Fibroblast of skin of scalp (primary cell): ENCODE measurements around the gene THEM5.

Experiments used
- DNase-seq: peaks from one replicate; pipeline ENCODE4 v3.0.0-alpha.2; 2013

The THEM5 gene

GRCh38 chr1:151839457-151840403 is 13.8 kb downstream of the THEM5 start, which contains the start of gene C2CD4D:
TSS of gene C2CD4D (minus strand) at chr1:151839820. CDS start at chr1:151838989, 831 bp downstream.
- no peak for DNase-seq

- DNase-seq: no peak
These were observed 14.5 kb downstream of the THEM5 start for GRCh38 chr1:151839082-151839412.

DNA sequence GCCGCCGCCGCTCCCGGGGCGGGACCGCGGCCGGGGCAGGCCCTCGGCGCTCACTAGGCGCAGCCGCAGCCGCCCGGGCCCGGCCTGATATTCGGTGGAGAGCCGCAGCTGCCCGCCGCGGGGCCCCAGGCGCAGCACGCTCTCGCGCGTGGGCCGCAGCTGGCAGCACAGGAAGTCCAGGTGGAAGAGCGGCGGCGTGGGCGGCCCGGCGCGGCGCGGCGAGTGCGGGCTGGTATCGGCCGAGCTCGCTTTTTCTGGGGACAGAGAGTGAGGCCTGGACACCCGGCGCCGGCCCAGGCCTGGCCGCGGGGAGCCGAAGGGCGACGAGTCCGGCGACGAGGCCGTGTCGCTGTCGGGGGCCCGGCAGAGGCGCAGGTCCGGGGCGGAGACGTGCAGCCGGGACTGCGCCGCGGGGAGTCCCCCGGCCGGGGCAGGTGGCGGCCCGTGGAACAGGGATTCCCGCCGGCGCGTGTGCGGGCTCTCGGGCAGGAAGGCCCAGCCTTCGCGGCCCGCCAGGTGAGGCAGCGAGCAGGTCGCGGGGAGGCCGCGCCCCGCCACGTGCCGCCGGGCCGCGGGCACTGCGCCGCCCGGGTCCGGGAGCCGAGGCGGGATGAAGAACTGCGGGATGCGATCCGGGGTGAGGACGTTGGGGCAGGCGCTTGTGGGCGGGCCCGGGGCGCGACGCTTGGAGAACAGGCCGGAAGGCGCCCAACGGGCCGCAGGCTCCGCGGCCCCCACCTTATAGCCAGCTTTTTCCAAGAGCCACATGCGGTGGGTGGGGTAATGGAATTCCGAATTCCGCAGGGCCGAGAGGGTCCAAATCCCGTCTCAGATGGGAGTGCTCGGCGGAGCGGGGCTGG is 15.1 kb downstream of the THEM5 start:
- no peak for DNase-seq

DNA sequence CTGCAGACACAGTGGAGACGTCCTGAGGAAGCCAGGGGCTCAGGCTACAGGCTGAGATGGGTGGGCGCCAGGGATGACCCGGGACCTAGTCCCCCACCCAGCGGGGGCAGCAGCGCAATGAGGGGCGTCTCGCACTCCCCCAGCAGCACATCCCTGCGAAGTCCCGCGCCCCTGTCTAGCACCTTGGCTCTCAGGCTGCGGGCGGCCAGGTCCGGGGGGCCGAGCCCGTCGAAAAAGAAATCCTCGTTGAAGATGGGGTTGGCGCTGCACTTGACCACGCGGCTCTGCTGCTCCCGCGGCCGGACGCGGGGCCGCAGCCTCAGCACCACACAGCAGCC is 15.7 kb downstream of the THEM5 start:
- no peak for DNase-seq

DNA sequence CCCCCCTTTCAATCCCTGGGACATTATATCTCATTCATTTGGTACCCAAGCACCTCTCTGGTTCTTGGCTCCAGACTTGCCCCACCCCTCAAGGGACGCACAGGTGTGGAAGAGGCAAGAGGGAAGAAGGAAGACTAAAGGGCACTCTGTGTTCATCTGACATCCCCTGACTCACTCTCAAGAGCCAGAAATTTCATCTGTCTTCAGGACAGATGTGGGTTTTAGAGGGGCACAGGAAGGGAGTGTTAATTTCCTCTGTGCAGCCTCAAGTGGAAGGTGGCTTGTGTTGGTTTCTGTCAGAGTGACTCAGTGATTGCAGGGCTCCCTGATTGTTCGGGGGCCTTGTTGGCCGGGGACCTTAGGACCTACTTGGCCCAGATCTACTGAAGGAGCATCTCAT is 16.3 kb downstream of the THEM5 start:
- DNase-seq: no peak

DNA sequence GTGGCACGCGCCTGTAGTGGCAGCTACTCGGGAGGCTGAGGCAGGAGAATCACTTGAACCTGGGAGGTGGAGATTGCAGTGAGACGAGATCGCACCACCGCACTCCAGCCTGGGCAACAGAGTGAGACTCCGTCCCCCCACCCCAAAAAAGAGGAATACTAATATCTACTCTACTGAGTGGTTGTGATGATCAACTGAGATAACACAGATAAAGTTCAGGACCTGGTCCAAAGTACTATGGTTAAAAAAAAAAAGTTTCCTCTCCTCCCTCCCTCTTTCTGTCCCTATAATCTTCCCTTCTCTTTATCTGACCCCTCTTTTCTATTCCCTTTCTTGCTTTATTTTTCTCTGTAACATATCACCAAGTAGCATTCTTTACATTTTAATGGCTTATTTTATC is 17.9 kb downstream of the THEM5 start:
- DNase-seq: no peak

DNA sequence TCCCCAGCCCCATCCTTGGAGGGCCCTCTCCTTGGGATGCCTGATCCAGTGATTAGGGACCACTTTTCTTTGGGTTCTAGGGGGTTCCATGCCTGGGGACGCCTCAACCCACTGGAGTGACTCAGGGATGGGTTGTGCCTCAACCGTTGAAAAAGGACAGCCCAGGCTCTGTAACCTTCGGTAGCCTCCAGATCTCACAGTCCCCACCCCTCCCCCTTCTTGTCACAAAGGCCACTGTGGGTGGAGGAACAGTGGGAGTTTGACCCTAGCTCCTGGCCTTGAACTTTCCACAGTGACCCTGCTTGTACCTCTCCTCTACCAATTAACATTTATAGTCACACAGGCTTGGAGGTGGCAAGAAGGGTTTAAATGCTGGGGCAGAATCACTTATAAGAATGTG is 19.3 kb downstream of the THEM5 start:
- no peak for DNase-seq

DNA sequence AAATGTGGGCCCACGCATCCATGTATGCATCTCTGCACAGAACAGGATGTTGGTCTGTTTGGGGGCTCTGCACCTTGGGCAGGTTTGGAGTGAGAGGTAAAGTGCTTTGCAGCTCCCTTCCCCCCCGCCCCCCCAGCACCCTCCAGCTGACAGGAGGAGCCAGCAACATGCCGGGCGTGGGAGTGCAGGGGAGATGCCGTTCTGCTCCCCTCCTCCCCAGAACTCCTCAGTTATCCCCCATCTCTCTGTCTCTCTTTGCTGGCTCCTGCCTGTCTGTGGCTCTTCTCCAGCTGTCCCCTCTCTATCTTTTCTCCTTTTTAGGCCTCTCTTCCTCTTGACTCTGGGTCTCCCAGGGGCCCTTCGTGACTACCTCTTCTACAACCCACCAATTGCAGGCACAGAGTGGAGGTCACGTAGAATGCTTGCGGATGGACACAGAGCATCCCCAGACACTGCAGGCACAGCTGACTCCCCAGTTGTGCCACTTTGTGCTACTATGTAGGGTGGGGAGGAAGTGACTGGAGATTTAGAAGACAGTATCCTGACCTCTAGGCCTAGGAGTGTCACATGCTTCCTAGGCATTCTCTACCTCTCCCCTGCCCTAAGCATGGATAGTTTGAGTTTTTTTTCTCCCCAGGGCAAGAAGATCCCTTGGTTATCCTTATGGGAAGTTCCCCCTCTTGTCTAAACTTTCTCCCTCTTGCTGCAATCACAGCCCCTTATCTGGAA is 20.2 kb downstream of the THEM5 start:
- no peak for DNase-seq

- no peak for DNase-seq
These were observed 21.1 kb downstream of the THEM5 start for GRCh38 chr1:151832318-151832980.

- no peak for DNase-seq
These were observed 21.9 kb downstream of the THEM5 start, which contains the start of gene RORC for GRCh38 chr1:151831605-151832004. TSS of gene RORC (minus strand) at chr1:151831802. CDS start at chr1:151831764, 38 bp downstream.

DNA sequence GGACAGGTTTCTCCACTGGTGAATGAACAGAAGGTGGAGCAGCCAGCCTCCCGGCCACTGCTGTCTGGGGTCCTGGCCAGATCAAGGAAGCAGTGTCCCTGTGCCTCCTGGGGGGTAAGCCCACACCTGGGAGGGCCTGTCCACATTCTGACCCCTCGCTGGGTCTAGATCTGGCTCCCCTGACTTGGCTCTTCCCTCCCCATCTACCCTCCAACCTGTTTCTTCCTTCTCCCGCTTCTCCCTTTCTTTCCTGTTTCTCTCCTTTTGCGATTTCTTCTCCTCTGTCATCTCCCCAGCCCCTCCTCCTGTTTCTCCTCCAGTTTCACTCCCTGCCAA is 22.3 kb downstream of the THEM5 start:
- no peak for DNase-seq

GRCh38 chr1:151830055-151830454 is 23.5 kb downstream of the THEM5 start:
- DNase-seq: no peak

GRCh38 chr1:151829352-151830046 is 24.0 kb downstream of the THEM5 start:
- DNase-seq: no peak

GRCh38 chr1:151828921-151829320 is 24.6 kb downstream of the THEM5 start:
- DNase-seq: peak; percentile 18

DNA sequence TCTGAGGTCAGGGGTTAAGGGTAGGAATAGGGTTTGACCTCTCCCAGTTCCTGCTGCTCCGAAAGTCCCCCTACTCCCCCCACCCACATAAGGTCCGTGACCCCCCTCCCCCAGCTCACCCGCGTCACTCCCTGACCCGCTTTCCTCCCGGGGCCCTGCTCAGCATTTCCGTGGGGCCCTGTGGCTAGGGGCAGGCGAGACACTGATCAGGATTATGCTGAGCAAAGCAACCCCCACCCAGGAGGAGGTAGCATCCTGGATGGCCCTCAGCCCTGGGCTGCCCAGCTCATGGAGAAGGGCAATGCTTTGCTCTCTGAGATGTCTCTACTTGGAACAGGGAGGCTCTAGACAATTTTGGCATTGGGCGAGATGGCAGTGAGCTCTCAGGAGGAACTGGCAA is 25.7 kb downstream of the THEM5 start:
- DNase-seq: no peak

DNA sequence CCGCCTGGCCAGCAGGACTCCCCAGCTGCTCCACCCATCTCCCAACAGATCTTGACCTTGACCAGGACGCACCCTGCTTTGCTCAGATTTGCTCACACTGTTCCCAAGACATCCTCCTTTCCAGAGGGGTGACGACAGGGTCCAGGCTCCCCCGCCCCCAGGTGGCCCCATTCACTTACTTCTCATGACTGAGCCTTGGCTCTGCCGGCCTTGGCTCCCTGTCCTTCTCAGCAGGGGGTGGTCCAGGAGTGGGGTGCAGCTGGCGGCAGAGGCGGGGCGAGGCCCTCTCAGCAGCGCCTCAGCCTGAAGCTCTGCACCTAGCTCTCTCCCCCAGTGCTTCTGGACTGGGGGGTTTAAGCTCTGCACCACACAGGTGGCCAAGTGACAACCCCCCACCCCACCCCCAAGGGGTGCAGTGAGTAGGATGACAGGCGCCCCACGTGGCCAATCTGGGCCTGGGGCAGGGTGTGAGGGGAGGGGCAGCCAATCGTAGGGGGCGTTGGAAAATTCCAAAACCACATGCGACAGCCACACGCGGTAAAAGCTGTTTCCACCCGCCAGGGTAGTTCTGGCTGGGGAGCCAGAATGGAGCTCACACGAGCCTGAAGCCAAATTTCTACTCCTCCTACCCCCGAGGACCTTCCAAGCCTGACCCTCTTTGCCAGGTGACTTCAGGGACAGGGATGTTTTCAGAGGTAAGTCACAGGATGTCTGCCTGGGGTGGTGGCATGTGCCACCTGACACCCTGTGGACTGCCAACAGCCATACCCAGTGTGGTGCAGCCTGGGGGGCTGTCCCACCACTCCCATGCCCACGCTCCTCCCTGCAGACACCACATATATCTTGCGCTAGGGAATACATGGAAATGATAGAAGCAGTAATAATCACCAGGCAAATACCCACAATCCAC is 27.5 kb downstream of the THEM5 start:
- DNase-seq: no peak

- DNase-seq: no peak
These were observed 28.3 kb downstream of the THEM5 start for GRCh38 chr1:151825204-151825603.

- DNase-seq: no peak
These were observed 30.3 kb downstream of the THEM5 start for GRCh38 chr1:151823175-151823574.

DNA sequence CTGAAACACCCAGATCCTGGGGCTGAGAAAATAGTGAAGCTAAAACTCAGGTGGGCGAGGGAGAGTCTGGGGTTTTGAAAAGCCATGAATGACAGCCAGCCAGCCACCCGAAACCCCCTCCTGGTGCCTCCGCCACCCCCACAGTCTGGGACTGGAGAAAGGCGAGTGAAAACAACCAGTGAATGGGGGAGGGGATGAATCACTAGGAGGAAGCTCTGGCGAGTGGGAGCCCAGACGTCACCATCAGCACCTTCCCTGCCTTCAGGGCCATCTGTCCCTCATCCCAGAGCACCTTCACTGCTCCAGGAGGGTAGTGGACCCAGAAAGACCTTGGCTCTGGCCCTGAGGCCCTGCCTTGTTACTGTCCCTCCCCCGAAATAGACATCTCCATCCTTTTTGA is 31.1 kb downstream of the THEM5 start:
- no peak for DNase-seq

- DNase-seq: no peak
These were observed 32.6 kb downstream of the THEM5 start for GRCh38 chr1:151820940-151821339.
